Mammary epithelial cell (primary cell): ENCODE measurements around the gene PLXDC1.

ENCODE experiments used
- EZH2 ChIP-seq: IDR thresholded peaks from 2 replicates; pipeline ENCODE4 v1.6.1; 2012; ENCODE audit warnings: low read length, inconsistent platforms, borderline replicate concordance
- TF ChIP-seq, protein P1 (sequence below), 2 donors: IDR thresholded peaks in 1 of 2; conservative IDR thresholded peaks in 1 of 2; 2 replicates each; pipeline ENCODE4 v1.5.1; 2011 to 2012; ENCODE audit warnings: inconsistent platforms in 2 of 2, low read length in 2 of 2, mild to moderate bottlenecking in 2 of 2, control low read depth in 1 of 2, low read depth in 1 of 2; ENCODE audit not compliant: insufficient read depth in 1 of 2; ENCODE audit errors: extremely low read depth in 1 of 2

DNA sequence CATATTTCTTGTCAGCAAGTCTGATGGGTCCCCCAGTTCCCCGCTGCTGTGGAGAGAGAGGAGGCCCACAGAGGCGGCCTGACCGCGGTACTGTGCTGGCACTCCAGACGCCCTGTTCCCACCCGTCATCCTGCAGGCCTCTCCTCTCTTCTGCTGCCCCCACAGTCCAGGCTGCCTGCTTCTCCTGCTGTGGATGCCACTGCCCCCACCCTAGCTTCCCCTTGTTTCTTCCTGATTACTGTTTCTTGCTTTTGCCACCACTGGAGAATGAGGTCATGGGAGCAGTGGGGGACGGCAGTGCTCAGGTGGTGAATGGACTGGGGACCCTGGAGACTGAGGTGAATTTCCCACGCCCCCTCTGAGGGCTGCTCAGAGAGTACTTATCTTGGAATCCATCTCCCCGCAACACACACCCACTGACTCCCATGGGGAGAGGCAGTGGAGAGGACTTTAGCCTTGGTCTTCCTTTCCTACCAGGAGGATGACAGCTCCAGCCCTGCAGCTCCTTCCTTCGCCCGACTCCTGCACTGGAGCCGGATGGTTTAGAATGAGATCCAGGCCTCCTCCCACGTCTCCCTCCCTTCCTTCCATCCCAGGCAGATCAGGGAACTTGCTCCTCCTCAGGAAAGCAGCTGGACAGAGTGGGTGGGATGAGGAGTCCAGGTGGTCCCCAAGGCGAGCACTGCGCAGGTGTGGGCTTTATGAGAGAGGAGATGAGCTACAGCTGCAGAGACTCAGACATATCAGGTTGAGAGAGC is 60.4 kb downstream of the PLXDC1 start:
- TF ChIP-seq, protein P1, sequence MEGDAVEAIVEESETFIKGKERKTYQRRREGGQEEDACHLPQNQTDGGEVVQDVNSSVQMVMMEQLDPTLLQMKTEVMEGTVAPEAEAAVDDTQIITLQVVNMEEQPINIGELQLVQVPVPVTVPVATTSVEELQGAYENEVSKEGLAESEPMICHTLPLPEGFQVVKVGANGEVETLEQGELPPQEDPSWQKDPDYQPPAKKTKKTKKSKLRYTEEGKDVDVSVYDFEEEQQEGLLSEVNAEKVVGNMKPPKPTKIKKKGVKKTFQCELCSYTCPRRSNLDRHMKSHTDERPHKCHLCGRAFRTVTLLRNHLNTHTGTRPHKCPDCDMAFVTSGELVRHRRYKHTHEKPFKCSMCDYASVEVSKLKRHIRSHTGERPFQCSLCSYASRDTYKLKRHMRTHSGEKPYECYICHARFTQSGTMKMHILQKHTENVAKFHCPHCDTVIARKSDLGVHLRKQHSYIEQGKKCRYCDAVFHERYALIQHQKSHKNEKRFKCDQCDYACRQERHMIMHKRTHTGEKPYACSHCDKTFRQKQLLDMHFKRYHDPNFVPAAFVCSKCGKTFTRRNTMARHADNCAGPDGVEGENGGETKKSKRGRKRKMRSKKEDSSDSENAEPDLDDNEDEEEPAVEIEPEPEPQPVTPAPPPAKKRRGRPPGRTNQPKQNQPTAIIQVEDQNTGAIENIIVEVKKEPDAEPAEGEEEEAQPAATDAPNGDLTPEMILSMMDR (conservative IDR thresholded peaks at IDR 0.05 in 1 of 2, IDR thresholded peaks at IDR 0.05 in 1 of 2; ENCODE audit: extremely low read depth in 1 of 2, insufficient read depth in 1 of 2, low read depth in 1 of 2, low read length in 2 of 2) = no peak
- no peak for TF ChIP-seq EZH2
